Cerebellar nuclear complex (tissue), 1 donor: ENCODE measurements around the gene CMSS1.
"Not testable (repeated sequence)": the region's sequence is repeated elsewhere in the genome, so short reads cannot be mapped to it uniquely, and the experiment has no call there.

Experiments
- DNase-seq, 2 experiments: peaks; one replicate each; lab custom pipeline; 2025; lab: John Stamatoyannopoulos, UW

Gene CMSS1

DNA sequence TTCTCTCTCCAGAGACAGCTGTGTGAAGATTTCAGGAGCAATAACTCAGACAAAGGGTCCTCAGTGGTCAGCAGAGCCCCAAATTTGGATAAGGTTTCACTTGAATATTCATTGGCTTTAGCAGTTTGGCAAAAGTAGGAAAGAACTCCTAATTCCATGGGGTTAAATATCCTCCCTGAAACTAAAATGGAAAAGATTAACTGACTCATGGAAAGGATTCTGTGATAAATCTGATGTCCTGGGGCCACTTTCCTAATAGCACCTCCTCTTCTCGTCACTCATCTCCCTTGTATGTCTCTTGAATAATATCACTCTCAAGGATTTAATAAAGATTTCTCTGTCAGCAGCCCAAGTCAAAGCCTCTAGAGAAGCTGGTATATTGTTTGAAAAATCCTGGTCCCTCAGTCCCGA is 409.9 kb downstream of the CMSS1 start:
- no peak for DNase-seq

GRCh38 chr3:100228247-100228646 is 410.6 kb downstream of the CMSS1 start:
- DNase-seq, result no peak

- DNase-seq, result not testable (repeated sequence)
Observed at GRCh38 chr3:100229188-100229587, 411.5 kb downstream of the CMSS1 start.

DNA sequence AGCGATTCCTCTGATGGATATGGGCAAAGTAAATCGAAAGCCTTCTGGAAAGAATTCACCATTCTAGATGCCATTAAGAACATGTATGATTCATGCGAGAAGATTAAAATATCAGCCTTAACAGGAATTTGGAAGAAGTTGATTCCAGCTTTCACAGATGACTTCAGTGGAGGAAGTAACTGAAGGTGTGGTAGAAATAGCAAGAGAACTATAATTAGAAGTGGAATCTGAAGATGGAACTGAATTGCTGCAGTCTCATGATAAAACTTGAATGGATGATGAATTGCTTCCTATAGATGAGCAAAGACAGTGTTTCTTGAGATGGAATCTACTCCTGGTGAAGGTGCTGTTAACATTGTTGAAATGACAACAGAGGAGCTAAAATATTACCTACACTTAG is 413.0 kb downstream of the CMSS1 start:
- no peak for DNase-seq
